Upper lobe of right lung (tissue), 1 donor: ENCODE results near the gene ARID1B. TPM values are rescaled to one million over a fixed set of nuclear protein-coding genes. Genes with fewer than 3 reads are reported as not detected.
A peak's percentile ranks its signal among the peaks of the same experiment; 100 is the strongest.

Source experiments
- ATAC-seq: fragments of 200-7000 bp; cut with Tn5 transposase; one replicate; pipeline ENCODE4 v1.9.1; 2020; ENCODE audit warnings: mild to moderate bottlenecking, moderate library complexity
- DNase-seq: peaks from one replicate; pipeline ENCODE4 v3.0.0-alpha.2; 2020
- H3K27ac ChIP-seq: fragments of 200-600 bp; one replicate; pipeline ENCODE4 v1.8.0; 2022
- H3K27me3 ChIP-seq: fragments of 200-600 bp; one replicate; pipeline ENCODE4 v1.8.0; 2022; ENCODE audit warnings: mild to moderate bottlenecking
- H3K36me3 ChIP-seq: fragments of 200-600 bp; one replicate; pipeline ENCODE4 v1.8.0; 2022
- H3K4me1 ChIP-seq: fragments of 200-600 bp; one replicate; pipeline ENCODE4 v1.8.0; 2022
- H3K4me3 ChIP-seq: fragments of 200-600 bp; one replicate; pipeline ENCODE4 v1.8.0; 2022; ENCODE audit warnings: mild to moderate bottlenecking
- H3K9me3 ChIP-seq: fragments of 200-600 bp; one replicate; pipeline ENCODE4 v1.8.0; 2022
- CTCF ChIP-seq: fragments of 200-600 bp; IDR thresholded peaks from one replicate; pipeline ENCODE4 v1.8.0; 2022; ENCODE audit warnings: antibody characterized with exemption
- intact Hi-C: fragments of 100-400 bp; cut with DNase I; formaldehyde crosslinking; loops from one replicate; pipeline ENCODE4 v1.11.0; 2022
- total RNA-seq: library from RNA; stranded (reverse); fragmentation: NEBNext Ultra II Directional; extraction: Animal tissue kit (Norgen Biotek cat#: 25700); gene quantifications from one replicate; pipeline ENCODE4 v1.2.1, GENCODE V29; 2021
- donor health status: DM: no; HTN: yes; CAD: no; lungs with severe emphysema.

ARID1B gene
- total RNA-seq, 1 donor from 2014 or later = 80.4 TPM

DNA sequence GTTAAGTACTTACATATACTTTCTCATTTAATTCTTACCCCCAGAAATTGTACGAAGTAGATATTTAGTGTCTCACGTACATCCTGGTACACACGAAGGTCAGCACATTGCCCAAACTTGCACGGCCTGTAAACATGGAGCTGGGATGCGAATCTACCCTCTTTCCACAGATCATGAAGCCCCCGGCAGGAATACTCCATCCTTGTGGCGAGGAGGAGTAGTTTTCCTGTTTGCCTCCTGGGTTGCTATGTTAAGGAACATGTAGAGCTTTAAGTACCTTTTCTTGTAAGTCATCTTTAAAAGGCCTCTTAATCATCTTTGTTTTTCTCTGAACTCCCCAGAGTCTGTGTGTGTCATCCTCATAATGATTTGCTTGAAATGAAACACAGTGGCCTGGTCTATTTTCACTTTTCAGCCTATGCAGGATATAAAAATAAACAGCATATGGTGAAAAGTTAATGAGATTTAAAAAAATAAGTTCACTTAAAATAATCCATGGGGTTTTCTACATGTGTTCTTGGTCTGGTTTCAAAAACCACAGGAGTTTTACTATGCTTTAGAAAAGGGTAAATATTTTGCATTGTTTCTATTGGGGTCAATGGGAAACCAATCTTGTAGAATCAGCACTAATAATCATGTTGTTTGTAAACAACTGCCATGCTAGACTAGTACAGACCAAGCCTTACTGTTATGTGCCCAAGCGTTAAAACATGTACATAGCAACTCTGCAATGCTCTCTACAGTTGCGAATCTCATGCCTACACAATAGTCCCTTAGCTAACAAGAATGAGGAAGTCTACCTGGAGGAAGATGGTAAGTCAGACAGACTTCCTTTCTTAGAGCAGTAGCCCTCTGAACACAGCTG is 9.3 kb upstream of the ARID1B start:
- H3K9me3 ChIP-seq = no peaks in the 10 kb centered on the region
- DNase-seq = no peak

DNA sequence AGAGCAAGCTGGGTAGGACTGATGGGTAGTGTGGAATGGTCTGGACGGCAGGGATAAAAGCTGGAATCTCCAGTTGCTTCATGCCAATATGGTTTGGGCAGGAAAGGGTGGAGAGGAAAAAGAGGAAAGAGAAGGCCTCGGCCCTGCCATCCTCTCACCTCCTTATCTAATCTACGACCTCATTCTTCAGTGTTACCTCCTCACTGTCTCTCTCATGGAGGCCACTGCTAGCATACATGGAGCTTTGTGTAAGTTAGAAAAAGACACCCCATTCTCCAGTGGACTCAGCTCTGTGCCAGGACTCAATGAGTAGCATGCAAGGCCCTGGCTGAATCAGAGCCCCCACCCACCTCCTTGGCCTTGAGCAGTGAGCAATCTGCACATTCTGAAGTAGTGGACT is 6.1 kb upstream of the ARID1B start:
- no peaks in the 10 kb centered on the region for H3K9me3 ChIP-seq
- no peaks in the 10 kb centered on the region for H3K27me3 ChIP-seq
- peaks cover 5% of the 10 kb centered on the region for H3K4me1 ChIP-seq
- no peak for DNase-seq
- no peak for ATAC-seq
- intact Hi-C loops = loop anchor here (5.0 kb wide), 1 partner anchor 204 kb away; no protein-coding TSS in a partner anchor
- no peak overlapping the region for H3K27ac ChIP-seq
- H3K36me3 ChIP-seq = no peaks in the 10 kb centered on the region
- no peak for TF ChIP-seq CTCF
- no peak overlapping the region for H3K4me3 ChIP-seq

More for the DNA sequence above, 9.3 kb upstream of the ARID1B start:
- TF ChIP-seq CTCF = no peak
- intact Hi-C loops = no loop called here
- Histone ChIP-seq H3K36me3 (no peaks in the 10 kb centered on the region), H3K27ac (no peak overlapping the region), H3K4me3 (no peak overlapping the region), H3K4me1 (no peaks in the 10 kb centered on the region), H3K27me3 (no peaks in the 10 kb centered on the region)
- peak; percentile 45 for ATAC-seq

GRCh38 chr6:156771761-156772160 is 5.4 kb upstream of the ARID1B start:
- no peak for DNase-seq
- Histone ChIP-seq H3K9me3 (no peaks in the 10 kb centered on the region), H3K4me3 (no peak overlapping the region), H3K36me3 (no peaks in the 10 kb centered on the region), H3K27ac (no peak overlapping the region), H3K27me3 (no peaks in the 10 kb centered on the region), H3K4me1 (peaks cover 5% of the 10 kb centered on the region)
- TF ChIP-seq CTCF = no peak
- ATAC-seq = no peak
- intact Hi-C loops = loop anchor here (5.0 kb wide), 1 partner anchor 204 kb away; no protein-coding TSS in a partner anchor

DNA sequence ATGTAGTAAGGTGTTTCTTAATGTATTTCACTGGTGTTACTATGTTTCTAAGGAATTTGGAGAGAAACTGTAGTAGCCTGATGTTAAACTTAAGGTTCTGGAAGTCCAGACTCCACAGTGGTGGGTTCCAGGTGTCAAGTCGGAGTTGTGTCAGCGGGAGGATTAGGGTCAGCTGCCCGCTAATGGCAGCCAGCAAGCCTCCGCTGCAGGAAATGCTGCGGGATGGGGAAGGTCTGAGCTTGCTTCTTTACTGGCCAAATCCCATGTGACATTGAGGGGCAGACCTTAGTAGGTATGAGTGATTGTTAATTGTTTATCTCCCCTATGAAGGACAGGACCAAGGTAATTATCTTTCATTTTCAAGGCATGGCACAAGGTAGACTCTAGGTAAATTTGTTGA is 3.7 kb upstream of the ARID1B start:
- Histone ChIP-seq H3K9me3 (no peaks in the 10 kb centered on the region), H3K36me3 (no peaks in the 10 kb centered on the region), H3K4me1 (peaks cover 5% of the 10 kb centered on the region), H3K4me3 (no peak overlapping the region), H3K27ac (no peak overlapping the region), H3K27me3 (no peaks in the 10 kb centered on the region)
- TF ChIP-seq CTCF = no peak
- intact Hi-C loops = loop anchor here (5.0 kb wide), 1 partner anchor 206 kb away; no protein-coding TSS in a partner anchor
- DNase-seq (no peak), ATAC-seq (no peak)

DNA sequence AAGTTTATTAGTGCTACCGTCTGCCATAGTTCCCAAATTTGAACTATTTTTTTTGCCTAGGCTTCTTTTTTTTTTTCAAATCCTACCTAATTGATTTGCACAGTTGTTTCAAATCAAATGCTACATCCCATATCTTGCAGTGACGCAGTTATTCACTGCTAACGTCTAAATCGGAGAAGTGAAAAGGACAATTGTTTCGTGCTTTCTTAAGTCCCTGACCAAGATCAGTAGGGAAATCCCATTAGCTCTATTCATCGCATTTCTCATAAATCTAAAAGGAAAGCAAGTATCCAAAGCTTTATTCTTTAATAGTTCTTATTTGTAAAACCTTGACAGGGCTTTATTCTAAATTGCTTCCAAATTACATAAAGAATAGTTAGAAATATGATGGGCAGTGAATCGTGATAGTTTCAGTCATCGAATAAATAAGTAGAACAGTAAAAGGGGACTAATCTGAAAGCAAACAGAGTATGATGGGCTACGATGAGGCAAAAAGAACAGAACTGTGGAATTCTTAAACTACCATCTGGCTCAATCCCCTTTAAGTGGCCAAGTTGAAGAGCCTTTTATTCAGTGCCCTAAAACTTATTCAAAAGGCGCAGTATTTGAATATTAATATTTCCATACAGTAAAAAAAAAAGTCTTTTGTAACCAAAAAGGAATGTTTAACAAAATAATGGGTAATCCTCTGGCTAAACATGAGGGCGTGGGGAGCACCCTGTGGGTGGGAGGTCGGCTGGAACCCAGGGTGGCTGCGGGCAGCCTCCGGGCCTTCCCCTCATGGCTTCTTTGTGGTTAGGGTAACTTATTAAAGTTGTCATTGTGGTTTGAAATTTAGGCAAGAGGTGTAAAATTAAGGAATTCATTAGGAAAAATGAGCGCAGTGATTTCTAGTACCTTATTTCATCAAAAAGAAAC is 3.0 kb upstream of the ARID1B start:
- intact Hi-C loops = loop anchor here (5.0 kb wide), 1 partner anchor 207 kb away; no protein-coding TSS in a partner anchor
- no peak for TF ChIP-seq CTCF
- no peak for DNase-seq
- Histone ChIP-seq H3K9me3 (no peaks in the 10 kb centered on the region), H3K4me3 (no peak overlapping the region), H3K36me3 (no peaks in the 10 kb centered on the region), H3K27me3 (no peaks in the 10 kb centered on the region), H3K4me1 (peaks cover 5% of the 10 kb centered on the region), H3K27ac (no peak overlapping the region)
- no peak for ATAC-seq
